NCI-H524 (cell line): ENCODE data around the gene COMMD4.

ENCODE experiments used
- DNase-seq, 2 experiments: peaks; one replicate each; lab custom pipeline; 2025; lab: John Stamatoyannopoulos, UW

The COMMD4 gene

DNA sequence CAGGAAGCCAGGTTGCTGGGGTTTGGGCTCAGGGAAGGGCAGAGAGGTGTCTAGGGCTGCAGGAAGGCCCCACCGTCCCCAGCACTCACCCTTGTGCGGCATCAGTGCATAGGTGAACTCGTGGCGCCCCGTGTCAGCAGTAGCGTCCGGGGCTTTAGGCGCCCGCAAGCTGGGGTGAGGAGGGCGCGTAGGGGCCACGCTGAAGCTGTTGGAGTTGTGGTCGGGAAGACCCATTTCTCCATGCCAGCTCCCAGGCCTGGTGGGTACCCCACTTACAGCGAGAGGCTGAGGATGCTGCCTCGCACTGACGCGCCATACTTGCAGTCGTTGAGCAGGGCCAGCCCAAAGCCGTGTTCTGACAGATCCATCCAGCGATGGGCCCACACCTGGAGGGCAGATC lies 20.7 kb downstream of the COMMD4 start:
- DNase-seq = no peak

DNA sequence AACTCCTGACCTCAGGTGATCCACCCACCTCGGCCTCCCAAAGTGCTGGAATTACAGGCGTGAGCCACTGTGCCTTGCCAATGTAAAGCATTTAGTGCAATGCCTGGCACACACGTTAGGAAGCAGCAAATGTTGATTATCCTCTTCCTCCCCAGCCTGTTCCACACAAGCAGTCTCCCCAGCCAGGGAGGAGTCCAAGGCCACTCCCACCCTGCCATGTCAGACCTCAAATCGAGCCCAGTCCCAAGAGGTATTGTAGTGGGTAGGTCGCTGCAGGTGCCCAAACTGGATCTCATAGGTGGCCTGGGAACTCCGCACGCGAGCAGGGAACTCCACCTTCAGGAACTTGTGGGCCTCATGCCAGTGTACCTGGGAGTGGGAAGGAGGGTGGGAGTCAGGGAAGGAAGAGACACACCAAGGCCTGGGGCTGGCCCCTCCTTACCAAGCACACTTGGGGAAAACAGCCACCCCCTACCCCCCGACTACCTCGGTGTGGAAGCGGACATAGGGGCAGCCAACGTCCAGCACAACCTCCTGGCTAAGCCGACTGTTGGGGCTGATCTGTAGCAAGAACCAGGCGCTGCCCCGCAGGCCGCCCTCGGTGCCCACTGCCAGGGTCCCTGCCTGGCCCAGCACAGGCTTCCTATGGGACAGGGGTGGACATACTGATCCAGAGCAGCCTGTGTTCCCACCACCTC lies 22.3 kb downstream of the COMMD4 start:
- no peak for DNase-seq

DNA sequence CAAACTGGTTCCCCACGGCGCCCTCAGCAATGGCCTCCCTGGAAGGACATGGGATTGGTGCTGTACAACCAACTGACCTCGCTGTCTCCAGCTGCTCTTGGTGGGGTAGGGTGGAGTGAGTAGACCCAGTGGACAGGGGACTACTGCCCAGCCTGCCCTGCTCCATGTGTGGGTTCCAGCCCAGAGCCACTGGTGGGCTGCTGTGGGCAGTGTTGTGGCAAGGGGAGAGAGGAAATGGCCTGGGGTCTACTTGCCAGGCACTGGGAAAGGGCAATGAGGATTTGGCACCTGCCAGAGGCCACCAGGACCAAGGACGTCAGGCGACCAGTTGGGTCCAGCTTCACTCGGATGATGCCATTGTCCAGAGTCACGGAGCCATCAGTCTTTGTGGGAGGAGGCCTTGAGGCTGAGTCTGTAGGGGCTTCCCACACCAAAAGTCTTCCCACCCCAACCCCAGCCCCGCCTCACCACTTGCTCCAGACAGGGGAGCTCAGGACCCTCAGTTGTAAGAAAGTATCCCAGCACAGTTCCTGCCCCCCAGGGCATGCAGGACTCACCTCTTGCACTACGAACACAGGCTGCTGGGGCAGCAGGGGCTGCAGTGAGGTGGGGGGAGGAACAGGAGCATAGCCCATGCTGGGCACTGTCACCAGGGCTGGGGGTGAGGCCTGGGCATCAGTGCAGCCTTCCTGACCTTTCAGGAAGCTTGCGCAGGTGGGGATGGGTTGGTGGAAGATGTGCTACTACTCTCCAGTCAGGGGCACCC lies 23.1 kb downstream of the COMMD4 start:
- no peak for DNase-seq

DNA sequence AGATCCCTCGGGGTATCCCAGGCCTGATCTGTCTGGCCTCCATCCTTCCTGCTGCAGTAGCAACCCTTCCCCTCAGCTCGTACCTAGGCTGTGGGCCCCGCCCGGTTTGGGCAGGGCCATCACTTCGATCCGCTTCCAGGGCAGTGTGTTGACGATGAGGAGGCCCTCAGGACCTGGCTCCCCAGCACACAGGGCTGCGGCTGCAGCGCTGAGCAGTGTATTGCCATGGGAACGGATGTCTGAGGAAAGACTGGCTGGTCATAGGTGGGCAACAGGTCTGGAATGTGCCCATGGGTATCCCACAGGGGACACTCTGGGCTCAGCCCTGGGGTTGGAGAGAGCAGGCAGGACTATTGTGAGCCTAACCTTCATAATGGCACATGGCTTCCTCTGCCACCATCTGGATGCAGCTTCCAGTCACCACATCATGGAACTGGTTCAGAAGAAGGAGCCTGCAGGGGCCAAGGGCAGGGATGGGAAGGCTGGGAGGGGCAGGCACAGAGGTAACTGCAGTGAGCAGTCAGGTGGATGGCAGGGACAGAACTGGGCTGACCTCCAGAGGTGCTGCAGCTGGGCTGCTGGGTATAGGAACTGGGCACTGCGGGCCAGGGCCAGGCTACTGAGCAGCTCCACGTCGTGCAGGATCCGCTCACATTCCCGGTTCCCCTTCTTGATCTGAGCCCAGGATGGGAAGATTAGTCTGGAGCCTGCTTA lies 23.8 kb downstream of the COMMD4 start:
- no peak for DNase-seq

- no peak for DNase-seq
These were observed 24.5 kb downstream of the COMMD4 start for GRCh38 chr15:75360391-75360790.

DNA sequence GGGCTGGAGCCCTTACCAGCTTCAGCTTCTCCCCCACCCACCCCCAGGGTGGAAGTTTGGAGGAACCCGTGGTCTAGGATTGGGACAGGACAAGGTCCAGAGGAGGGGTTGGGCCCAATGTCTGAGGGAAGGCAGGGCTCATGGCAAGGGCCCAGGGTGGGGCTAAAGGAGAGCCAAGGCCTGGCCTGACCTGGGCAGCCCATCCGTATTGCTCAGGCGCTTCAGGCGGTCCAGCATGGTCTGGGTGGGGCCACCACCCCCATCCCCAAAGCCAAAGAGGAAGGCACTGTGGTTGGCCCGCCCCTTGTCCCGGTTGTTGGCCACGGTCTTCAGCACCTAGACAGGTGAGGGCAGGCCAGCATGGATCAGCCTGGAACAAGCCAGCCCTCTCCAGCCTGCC lies 25.0 kb downstream of the COMMD4 start:
- DNase-seq = no peak

GRCh38 chr15:75361361-75361988 lies 25.6 kb downstream of the COMMD4 start:
- no peak for DNase-seq

DNA sequence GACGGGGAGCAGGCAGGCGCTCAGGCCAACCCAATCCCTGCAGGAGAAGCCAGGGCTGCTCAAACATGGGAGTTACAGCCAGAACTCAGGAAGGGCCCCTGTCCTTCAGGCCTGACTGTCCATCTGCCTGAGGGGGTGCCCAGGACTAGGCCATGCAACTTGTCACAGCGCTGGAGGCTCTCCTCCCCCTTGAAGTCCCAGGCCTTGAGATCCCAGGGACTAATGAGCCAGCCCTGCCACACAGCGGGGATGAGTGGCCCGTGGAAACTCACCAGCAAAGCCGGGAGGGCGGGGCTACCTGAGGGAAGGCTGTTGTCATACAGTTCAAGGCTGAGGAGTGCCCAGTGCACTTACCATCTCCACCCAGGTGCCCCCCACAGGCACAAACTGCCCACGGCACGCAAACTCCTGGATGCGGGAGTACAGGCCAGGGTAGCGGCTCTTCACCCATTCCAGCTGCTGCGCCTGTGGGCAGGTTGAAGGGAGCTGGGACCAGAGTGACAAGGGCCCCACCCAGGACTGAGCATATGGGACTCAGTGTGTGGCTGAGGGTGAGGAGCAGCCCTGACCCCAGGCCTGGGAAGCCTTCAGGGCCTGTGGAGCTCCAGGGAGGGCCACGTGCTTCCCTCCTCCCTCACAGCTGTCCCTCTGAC lies 26.3 kb downstream of the COMMD4 start:
- no peak for DNase-seq

- no peak for DNase-seq
These were observed 26.9 kb downstream of the COMMD4 start for GRCh38 chr15:75362642-75363249.

DNA sequence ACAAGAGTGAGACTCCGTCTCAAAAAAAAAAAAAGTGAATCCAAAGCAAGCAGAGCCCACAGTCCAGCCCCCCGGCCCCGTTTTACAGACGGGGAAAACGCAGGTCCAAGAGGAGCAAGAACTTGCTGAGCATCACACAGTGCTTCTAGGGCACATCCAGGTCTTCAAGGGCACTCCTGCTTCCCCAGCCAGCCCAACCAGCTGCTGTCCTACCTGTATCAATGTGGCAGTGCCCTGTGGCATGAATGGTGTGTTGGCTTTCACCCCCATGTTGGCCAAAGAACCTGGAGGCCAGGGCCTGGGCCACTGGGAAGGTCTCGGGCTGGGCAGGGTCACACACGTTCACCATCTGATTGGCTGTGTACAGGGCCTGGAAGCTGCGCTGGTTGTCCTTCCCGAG lies 27.9 kb downstream of the COMMD4 start:
- DNase-seq = no peak

DNA sequence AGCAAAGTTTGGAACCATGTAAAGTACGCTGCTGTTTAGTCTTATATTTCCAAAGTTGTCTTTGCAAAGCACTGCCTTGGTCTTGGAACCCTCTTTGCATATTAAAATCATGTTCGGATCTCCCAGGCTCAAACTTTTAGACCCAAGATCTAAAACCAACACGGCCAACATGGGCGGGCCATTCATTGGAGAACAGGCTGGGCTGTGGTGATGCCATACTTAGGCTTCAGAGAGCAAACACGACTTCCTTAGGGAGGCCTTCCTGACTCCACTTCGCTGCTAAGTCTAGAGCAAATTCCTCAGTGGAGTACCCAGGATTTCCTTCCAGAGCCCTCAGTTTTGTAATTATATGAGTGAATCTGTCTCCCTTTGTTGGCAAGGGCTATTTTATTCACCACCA lies 29.0 kb downstream of the COMMD4 start:
- DNase-seq = no peak

- no peak for DNase-seq
These were observed 30.3 kb downstream of the COMMD4 start for GRCh38 chr15:75366163-75366562.

DNA sequence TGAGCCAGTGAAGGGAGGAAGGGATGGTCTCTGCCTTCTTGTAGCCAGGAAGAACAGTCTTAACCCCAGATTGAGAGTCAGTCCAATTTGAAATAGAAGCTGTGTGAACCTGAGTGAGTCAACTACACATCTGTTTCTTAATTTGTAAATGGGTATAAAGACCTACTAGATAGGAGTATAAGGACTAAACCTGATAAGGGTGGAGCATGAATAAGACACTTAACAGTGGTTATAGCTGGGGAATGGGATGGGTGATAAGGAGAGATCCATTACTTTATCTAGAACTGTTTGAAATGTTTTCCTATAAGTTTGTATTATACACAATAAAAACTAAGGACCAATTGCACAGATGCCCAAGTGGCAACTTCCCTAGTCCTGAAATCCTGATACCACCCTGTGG lies 31.1 kb downstream of the COMMD4 start:
- DNase-seq = no peak

DNA sequence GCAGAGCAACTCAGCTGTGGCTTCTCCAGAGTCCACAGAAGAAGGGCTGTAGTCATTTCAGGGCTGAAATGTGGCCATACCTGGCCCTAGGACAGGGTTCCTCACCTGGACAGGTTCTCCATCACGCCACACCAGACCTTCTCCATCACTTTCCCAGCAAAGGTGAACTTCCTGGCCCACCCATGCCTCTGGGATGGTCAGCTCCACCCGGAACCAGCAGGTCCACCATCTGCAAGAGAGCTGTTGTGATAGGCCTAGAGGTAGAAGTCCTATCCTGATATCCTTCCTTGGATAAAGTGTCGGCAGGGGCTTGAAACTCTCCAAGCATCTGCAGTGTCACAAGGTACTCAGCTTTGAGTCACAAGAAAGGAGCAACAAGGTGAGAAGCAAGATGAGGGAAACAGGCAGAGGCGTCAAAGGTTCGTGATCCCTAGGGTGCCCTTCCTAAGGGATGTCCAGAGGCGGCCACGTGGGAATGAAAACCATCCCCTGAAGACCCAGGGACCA lies 31.6 kb downstream of the COMMD4 start:
- no peak for DNase-seq

DNA sequence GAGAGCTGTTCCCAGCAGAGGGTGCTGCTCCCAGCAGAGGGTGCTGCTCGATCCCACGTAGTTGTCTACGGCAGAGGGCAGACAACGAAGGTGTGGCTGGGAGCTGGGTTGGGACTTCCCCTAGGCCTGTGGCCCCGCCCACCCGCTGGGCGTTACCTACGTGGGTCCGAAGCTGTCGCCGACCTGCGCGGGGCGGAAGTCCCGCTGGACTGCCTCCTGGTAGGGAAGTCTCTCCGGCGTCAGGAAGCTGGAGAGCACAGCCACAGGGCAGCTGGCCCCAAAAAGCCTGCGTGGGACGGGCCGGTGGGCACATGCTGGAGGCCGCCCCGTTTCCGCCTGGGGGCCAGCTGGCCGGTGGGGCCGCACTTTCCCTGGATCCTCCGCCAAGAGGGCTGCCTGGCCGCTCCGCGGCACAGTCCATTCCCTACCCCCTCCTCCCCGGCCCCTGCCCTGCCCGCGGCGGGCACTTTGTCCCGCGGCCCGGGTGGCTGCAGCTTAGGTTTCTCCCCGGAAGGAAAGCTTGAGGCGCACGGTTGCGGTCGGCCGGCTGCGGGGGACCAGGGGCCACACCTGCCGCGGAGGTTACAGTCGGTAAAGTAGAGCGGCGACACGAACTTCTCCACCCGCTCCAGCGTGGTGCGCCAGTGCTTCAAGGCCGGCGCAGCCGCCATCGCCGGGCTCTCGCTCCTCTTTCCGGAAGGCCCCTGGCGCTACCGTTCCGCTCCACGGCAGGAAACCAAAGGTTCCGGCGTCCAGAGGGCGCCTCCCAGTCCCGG lies 32.2 kb downstream of the COMMD4 start, which contains the start of gene MAN2C1:
Gene MAN2C1, minus strand, starts transcription at position 695 of the 776 bp plus-strand sequence. Its CDS starts 24 bp downstream, at position 671.
- DNase-seq = peak; percentile 96 to 99

- DNase-seq = no peak
These were observed 32.9 kb downstream of the COMMD4 start for GRCh38 chr15:75368689-75369239.

GRCh38 chr15:75369897-75370581 lies 34.2 kb downstream of the COMMD4 start:
- no peak for DNase-seq

GRCh38 chr15:75371486-75371885 lies 35.6 kb downstream of the COMMD4 start:
- DNase-seq = no peak

GRCh38 chr15:75371901-75372688 lies 36.2 kb downstream of the COMMD4 start:
- DNase-seq = no peak
